PC-3 (cell line): ENCODE measurements around the gene NFYA. TPM values are rescaled to one million over a fixed set of nuclear protein-coding genes. Genes with fewer than 3 reads are reported as not detected.

Experiments
- ATAC-seq: fragments of 200-7000 bp; cut with Tn5 transposase; 2 replicates; pipeline ENCODE4 v1.9.1; 2020; ENCODE audit warnings: mild to moderate bottlenecking, moderate library complexity
- BruUV-seq: library from RNA; stranded (reverse); fragments of 400-500 nt; replicated peaks from 2 replicates; lab custom pipeline; 2021; lab: Mats Ljungman, UMichigan
- CTCF ChIA-PET: fragments of 300-600 bp; sonication (Branson Sonifier 250); formaldehyde crosslinking; loops from one replicate; lab custom pipeline; 2022; ENCODE audit warnings: antibody characterized with exemption; lab: Charles Lee
- POLR2A ChIA-PET: fragments of 300-600 bp; sonication (Branson Sonifier 250); formaldehyde crosslinking; loops from one replicate; lab custom pipeline; 2022; ENCODE audit warnings: antibody characterized with exemption; ENCODE audit not compliant: unreplicated experiment; lab: Charles Lee
- DNase-seq: peaks from one replicate; pipeline ENCODE4 v3.0.0-alpha.2; 2015
- H2AFZ ChIP-seq: fragments of 300-600 bp; sonication (generic); 2 replicates; pipeline ENCODE4 v1.6.0; 2016; ENCODE audit warnings: antibody characterized with exemption, low read length
- H3F3A ChIP-seq: fragments of 300-600 bp; sonication (generic); one replicate; pipeline ENCODE4 v1.6.0; 2017; ENCODE audit warnings: antibody characterized with exemption, low read length, control low read depth, mild to moderate bottlenecking; ENCODE audit not compliant: unreplicated experiment
- H3K27ac ChIP-seq: fragments of 300-600 bp; sonication (generic); 2 replicates; pipeline ENCODE4 v1.5.1; 2016; ENCODE audit warnings: mild to moderate bottlenecking, low read length
- H3K27me3 ChIP-seq: fragments of 300-600 bp; sonication (generic); 2 replicates; pipeline ENCODE4 v1.6.1; 2016; ENCODE audit warnings: low read length, mixed read lengths
- H3K36me3 ChIP-seq: fragments of 300-600 bp; sonication (generic); 2 replicates; pipeline ENCODE4 v1.6.1; 2016; ENCODE audit warnings: low read depth, mixed run types, low read length, mixed read lengths
- H3K4me1 ChIP-seq: fragments of 300-600 bp; sonication (generic); 2 replicates; pipeline ENCODE4 v1.5.1; 2016; ENCODE audit warnings: low read length; ENCODE audit not compliant: insufficient read depth
- H3K4me2 ChIP-seq: fragments of 300-600 bp; sonication (generic); 2 replicates; pipeline ENCODE4 v1.6.0; 2016; ENCODE audit warnings: low read length
- H3K4me3 ChIP-seq: fragments of 300-600 bp; sonication (generic); 2 replicates; pipeline ENCODE4 v1.5.1; 2016; ENCODE audit warnings: mild to moderate bottlenecking, low read length, mixed read lengths
- H3K79me2 ChIP-seq: fragments of 300-600 bp; sonication (generic); 2 replicates; pipeline ENCODE4 v1.6.1; 2017; ENCODE audit warnings: low read length, mixed read lengths
- H3K9ac ChIP-seq: fragments of 300-600 bp; sonication (generic); 2 replicates; pipeline ENCODE4 v1.6.0; 2016; ENCODE audit warnings: mild to moderate bottlenecking, low read length
- H3K9me2 ChIP-seq: fragments of 300-600 bp; sonication (generic); replicated peaks from 2 replicates; pipeline ENCODE4 v1.6.1; 2016; ENCODE audit warnings: mixed run types, low read length, mixed read lengths
- H3K9me3 ChIP-seq: fragments of 300-600 bp; sonication (generic); 2 replicates; pipeline ENCODE4 v1.6.1; 2016; ENCODE audit warnings: low read length, mixed read lengths
- H4K20me1 ChIP-seq: fragments of 300-600 bp; sonication (generic); 2 replicates; pipeline ENCODE4 v1.6.1; 2016; ENCODE audit warnings: low read length, mixed read lengths
- CTCF ChIP-seq: fragments of 300-600 bp; sonication (generic); conservative IDR thresholded peaks from 2 replicates; pipeline ENCODE4 v1.5.1; 2017; ENCODE audit warnings: antibody characterized with exemption, low read depth, mild to moderate bottlenecking, low read length
- EZH2 ChIP-seq: fragments of 300-600 bp; sonication (generic); IDR thresholded peaks from one replicate; pipeline ENCODE4 v1.6.1; 2017; ENCODE audit warnings: antibody characterized with exemption, mild to moderate bottlenecking, low read length; ENCODE audit not compliant: unreplicated experiment
- EZH2phosphoT487 ChIP-seq: fragments of 300-600 bp; sonication (generic); IDR thresholded peaks from 2 replicates; pipeline ENCODE4 v1.6.1; 2018; ENCODE audit warnings: mild to moderate bottlenecking, antibody characterized with exemption, low read length, borderline replicate concordance
- intact Hi-C: fragments of 100-400 bp; cut with micrococcal nuclease; formaldehyde crosslinking; loops from 2 replicates; pipeline ENCODE4 v1.9.0; 2023
- total RNA-seq: library from RNA; depleted of rRNA; stranded (reverse); fragments of >200 nt; gene quantifications from 2 replicates; pipeline ENCODE4 v1.2.3, GENCODE V29; 2014

Gene NFYA
- total RNA-seq, 1 experiment from 2014 or later, result 31.7 TPM

GRCh38 chr6:41080621-41081020 lies 7.8 kb downstream of the NFYA start:
- BruUV-seq, result no TSS peak
- intact Hi-C loops, result no loop called here
- H3K9me3 ChIP-seq, result no peaks in the 10 kb centered on the region
- DNase-seq (no peak), ATAC-seq (no peak)
- POLR2A ChIA-PET, result no interaction called here
- H3K9me2 ChIP-seq, result no peaks in the 10 kb centered on the region
- CTCF ChIA-PET, result no interaction called here
- peaks cover 19% of the 10 kb centered on the region; the same call in 1 of the 2 replicates for H3K4me1 ChIP-seq
- no peak overlapping the region for H3K27ac ChIP-seq
- H2AFZ ChIP-seq, result no peak overlapping the region
- H3K36me3 ChIP-seq, result peaks cover 62% of the 10 kb centered on the region
- H3F3A ChIP-seq, result no peaks in the 10 kb centered on the region
- H3K27me3 ChIP-seq, result no peaks in the 10 kb centered on the region
- H3K9ac ChIP-seq, result no peak overlapping the region
- no peak overlapping the region for H3K4me2 ChIP-seq
- peaks cover 41% of the 10 kb centered on the region for H4K20me1 ChIP-seq
- TF ChIP-seq EZH2phosphoT487, result no peak
- TF ChIP-seq CTCF, result no peak
- no peak for TF ChIP-seq EZH2
- no peak overlapping the region for H3K4me3 ChIP-seq
- peaks cover 74% of the 10 kb centered on the region for H3K79me2 ChIP-seq

- Histone ChIP-seq H3K9ac (no peak overlapping the region), H3K4me3 (no peak overlapping the region), H3F3A (no peaks in the 10 kb centered on the region), H4K20me1 (peaks cover 21% of the 10 kb centered on the region), H3K36me3 (peaks cover 74% of the 10 kb centered on the region), H3K27ac (no peak overlapping the region), H3K4me1 (no peaks in the 10 kb centered on the region), H3K9me3 (no peaks in the 10 kb centered on the region), H3K27me3 (no peaks in the 10 kb centered on the region), H3K9me2 (no peaks in the 10 kb centered on the region), H3K79me2 (peaks cover 50% of the 10 kb centered on the region), H2AFZ (no peak overlapping the region), H3K4me2 (no peak overlapping the region)
- CTCF ChIA-PET, result no interaction called here
- intact Hi-C loops, result no loop called here
- no peak for TF ChIP-seq EZH2
- TF ChIP-seq EZH2phosphoT487, result no peak
- no peak for TF ChIP-seq CTCF
- DNase-seq (no peak), ATAC-seq (no peak)
- POLR2A ChIA-PET, result no interaction called here
- no TSS peak for BruUV-seq
These were observed 10.3 kb downstream of the NFYA start for GRCh38 chr6:41083072-41083471.

GRCh38 chr6:41085182-41085581 lies 12.4 kb downstream of the NFYA start:
- no peak for DNase-seq
- TF ChIP-seq CTCF (no peak), EZH2phosphoT487 (no peak), EZH2 (no peak)
- no peaks in the 10 kb centered on the region for H3K4me1 ChIP-seq
- peaks cover 11% of the 10 kb centered on the region; the same call in 1 of the 2 replicates for H4K20me1 ChIP-seq
- peaks cover 63% of the 10 kb centered on the region for H3K36me3 ChIP-seq
- H3K9me3 ChIP-seq, result no peaks in the 10 kb centered on the region
- CTCF ChIA-PET, result no interaction called here
- H3K4me2 ChIP-seq, result no peak overlapping the region
- no peak overlapping the region for H3K27ac ChIP-seq
- H3F3A ChIP-seq, result no peaks in the 10 kb centered on the region
- no peak for ATAC-seq
- H3K79me2 ChIP-seq, result peaks cover 29% of the 10 kb centered on the region
- no TSS peak for BruUV-seq
- no peak overlapping the region for H3K9ac ChIP-seq
- no peak overlapping the region for H2AFZ ChIP-seq
- H3K9me2 ChIP-seq, result no peaks in the 10 kb centered on the region
- intact Hi-C loops, result no loop called here
- no peaks in the 10 kb centered on the region for H3K27me3 ChIP-seq
- POLR2A ChIA-PET, result no interaction called here
- no peak overlapping the region for H3K4me3 ChIP-seq
